Fibroblast of skin of back (primary cell): ENCODE results near the gene IGF2BP1.
A peak's percentile ranks its signal among the peaks of the same experiment; 100 is the strongest.
"Not testable (repeated sequence)": the region's sequence is repeated elsewhere in the genome, so short reads cannot be mapped to it uniquely, and the experiment has no call there.

Source experiments
- DNase-seq: peaks from one replicate; pipeline ENCODE4 v3.0.0-alpha.2; 2013

The IGF2BP1 gene

DNA sequence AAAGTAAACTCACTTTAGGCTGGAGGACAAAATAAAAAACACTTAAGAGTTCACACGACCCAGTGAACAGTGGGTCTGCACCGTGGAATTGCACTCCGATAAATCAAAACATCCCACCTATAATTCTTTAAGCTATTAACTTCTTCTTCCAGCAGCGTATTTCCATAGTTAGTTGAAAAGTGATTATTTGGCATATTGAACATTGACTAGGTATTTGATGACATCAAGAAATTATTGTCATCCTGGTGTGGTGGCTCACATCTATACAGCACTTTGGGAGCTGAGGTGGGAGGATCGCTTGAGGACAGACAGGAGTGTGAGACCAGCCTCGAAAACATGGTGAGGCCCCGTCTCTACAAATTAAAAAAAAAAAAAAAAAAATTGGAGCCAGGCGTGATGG is 23.4 kb downstream of the IGF2BP1 start:
- no peak for DNase-seq

DNA sequence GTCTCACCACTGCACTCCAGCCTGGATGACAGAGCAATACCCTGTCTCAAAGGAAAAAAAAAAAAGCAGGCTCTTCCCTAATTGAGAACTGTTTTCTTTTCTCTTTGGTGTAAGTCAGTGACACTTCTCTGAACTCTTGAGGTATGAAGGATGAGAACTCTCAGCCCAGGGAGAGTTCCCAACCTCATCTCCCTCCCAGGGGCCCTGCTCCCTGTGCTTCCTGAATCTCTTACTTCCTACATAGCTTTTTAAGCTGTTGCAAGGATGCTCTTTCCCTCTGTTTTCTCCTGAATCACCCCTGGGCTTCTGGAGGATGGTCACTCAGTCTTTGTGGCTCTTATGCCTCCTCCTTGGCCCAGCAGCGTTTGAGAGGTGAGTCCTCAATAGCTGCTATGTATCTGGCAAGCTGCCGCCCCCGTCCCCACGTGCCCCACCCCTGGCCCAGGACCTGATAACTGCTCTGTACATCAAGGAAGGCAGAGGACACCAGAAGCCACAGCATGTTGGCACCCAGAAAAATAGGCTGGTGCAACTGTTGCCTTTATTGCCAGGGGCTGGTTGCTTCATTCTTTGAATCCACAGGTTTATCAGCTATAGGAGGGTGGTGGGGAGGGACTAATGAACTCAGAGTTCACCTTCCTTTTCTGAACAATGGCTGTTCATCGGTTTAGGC is 24.0 kb downstream of the IGF2BP1 start:
- peak; percentile 93 for DNase-seq

DNA sequence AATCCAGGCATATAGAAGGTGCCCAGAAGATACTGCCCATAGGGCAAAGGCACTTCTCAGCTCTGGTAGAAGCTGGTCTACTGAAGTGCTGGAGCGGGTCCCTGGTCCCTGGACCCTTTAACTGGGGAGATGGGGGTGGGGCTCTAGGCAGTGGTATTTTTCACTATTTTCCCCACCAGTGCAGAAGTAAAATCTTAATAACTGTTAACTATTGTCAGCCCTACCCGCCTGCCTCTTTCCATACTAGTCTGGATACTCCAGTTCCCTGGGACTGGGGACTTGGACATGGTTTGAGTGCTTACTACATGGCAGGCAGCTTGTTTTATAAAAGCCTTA is 24.6 kb downstream of the IGF2BP1 start:
- no peak for DNase-seq

DNA sequence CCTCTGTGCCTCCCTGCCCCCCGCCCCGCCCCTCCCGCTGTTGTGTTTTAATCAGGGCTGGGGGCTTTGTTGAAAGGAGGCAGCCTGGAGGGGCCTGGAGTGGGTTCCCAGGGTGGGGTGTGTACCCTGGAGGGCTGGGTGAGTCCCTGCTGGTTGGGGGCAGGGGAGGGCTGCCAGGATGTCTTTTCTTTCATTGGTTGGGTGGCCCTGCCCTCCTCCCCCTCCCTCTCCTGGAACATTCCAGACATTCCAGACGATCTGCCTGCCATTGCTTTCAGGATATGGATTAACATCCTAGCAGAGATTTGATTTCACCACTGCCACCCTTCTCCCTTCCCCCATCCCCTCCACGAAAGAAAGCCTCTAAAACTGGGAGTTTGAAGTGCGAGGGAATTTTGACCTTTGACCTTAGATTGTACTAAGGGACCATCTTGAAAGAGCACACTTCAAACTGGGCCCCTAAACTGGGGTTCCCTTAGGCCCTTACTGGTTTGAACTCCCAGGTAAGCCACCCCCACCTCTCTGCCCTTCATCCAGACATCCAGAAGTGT is 25.3 kb downstream of the IGF2BP1 start:
- DNase-seq: peak; percentile 93

DNA sequence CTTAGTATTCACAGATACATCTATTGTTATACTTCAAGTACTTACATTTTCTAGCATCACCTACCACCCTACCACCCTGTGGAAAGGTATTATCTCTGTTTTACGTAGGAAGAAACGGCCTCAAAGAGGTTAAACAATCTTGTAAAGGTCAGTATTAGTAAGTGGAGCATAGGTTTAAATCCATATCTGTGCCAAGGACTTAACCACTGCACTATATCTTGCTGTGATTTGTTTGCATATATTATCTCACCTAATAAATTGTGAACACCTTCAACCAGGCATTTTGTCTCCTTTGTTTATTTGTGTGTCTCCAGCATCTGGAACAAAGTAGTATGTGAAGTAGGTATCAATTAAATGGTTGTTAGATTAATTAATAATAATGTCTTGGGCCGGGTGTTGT is 27.3 kb downstream of the IGF2BP1 start:
- no peak for DNase-seq

DNA sequence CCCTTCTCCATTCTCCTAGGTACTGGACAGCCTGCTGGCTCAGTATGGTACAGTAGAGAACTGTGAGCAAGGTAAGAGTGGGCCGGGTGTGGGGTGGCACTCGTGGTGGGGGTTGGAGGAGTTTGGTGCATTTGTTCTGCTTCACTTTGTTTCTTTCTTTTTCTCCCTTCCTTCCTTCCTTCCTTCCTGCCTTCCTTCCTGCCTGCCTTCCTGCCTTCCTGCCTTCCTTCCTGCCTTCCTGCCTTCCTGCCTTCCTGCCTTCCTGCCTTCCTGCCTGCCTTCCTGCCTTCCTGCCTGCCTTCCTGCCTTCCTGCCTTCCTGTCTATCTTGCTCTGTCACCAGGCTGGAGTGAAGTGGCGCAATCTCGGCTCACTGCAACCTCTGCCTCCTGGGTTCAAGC is 29.3 kb downstream of the IGF2BP1 start:
- DNase-seq: not testable (repeated sequence)

DNA sequence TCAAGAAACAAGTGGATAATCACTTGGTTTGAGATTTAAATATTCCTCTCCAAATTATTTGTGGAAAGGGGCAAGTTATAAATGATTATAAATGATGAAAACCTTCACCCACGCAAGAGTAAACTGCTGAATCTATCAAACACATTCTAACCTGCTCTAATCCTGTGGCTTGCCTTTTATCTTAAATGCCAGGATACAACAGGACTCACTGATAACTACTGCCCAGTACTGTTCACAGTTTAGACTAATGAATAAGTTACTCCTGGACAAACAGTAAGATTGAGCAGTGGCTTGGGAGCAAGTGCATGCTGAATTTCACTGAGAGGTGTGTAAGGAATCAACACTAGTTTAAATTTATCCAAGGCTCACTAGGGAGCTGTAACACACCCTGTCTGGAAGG is 31.1 kb downstream of the IGF2BP1 start:
- DNase-seq: no peak

DNA sequence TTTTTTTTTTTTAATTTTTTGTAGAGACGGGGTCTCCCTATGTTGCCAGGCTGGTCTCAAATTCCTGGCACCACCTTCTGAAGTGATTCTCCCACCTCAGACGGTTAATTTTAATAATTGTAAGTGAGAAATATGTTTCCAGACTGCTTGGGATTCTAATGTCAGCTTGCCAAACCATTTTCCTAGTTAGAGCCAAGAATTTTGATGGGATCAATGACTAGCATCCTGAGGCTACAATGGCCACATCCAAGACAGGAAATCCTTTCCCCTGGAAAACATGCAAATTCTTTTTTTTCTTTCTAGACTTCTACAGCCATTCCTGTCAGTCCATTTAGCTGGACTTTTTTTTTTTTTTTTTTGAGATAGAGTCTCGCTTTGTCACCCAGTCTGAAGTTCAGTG is 32.6 kb downstream of the IGF2BP1 start:
- peak; percentile 34 for DNase-seq

DNA sequence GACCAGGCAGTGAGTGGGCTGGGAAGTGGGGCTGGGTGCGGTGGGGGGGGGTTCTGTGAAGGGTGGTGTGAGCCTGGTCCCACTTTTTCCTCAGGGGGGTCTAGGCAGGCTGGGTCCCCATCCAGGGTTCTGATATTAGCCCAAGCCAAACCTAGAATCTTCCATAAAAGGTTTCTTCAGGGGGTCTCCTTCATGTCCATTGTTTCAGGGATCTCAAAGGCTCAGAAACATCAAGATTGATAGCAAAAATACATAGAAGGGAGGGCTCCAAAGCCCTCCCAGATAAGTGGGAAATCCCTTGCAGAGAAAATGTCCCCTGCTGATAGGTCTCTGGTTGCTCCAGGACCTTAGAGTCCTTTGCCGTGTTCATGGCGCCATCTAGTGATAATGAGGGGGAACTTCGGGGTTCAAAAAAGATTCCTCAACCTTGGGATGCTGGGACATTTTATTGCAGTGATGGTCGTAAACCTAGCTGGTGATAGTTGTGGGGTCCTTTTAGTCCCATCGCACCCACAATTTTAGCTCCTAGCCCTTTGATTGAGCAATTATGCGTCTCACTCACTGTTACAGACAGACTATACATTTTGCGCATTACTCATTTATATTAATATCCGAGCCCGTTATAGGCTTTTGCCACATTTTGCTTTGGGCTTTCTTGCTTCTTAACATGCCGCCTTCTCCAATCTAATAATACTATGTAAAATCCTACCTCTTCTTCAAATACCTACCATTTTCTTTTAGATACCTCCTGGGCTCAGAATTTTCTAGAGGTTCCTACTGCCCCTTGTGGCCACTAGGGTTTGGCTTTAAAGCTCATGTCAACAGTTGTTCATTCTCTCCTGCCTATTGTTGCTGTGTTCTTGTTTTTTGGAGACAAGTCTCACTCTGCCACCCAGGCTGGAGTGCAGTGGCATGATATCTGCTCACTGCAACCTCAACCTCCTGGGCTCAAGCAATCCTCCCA is 35.1 kb downstream of the IGF2BP1 start:
- peak; percentile 84 for DNase-seq

DNA sequence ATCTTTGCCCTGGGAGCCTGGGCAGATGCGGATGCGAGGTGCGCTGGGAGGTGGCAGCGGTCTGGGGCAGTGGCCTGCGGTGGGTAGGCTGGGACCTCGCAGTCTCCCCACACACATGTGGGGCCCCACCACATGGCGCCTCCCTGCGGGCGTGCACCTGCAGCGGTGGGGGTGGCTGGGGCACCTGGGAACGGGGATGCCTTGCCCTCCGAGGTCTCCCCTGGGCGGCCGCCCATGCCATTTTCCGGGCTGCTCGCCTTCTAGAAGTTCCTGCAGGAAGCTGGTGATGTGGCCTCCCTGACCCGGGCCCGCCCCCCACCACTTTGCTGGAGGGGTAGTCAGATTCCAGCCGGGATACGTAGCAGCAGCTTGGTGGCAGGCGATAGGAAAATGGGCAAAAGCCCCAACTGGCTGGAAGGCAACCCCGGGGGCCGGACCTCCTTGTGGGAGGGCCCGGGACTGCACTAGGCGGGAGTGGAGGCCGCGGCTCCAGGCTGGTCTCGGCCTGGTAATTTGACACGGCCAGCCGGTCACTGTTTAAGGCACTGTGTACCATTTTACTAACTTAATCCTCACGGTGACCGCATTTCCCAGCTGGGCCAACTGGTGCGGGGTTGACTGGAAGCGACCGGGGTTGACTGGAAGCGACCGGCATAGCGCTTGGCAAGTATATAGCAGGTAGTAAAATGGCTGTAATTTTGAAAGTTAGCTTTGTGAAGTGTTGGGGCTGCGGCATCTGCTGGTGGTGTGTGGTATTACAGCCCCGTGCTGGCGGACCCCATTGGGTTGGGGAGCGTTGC is 38.5 kb downstream of the IGF2BP1 start:
- peak; percentile 39 for DNase-seq

DNA sequence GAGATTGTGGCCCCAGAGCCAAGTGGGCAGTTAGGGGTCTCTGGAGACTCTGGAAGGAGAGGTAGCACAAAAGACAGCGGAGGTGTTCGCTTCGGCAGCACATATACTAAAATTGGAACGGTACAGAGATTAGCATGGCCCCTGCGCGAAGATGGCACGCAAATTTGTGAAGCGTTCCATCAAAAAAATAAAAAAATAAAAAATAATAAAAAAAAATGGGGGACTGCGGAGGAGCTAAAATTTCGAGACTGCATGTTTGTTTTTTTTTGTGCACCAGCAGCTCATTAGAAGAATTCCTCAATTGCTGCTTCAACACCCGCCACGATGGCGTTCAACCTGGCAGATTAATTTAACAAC is 39.1 kb downstream of the IGF2BP1 start:
- no peak for DNase-seq

DNA sequence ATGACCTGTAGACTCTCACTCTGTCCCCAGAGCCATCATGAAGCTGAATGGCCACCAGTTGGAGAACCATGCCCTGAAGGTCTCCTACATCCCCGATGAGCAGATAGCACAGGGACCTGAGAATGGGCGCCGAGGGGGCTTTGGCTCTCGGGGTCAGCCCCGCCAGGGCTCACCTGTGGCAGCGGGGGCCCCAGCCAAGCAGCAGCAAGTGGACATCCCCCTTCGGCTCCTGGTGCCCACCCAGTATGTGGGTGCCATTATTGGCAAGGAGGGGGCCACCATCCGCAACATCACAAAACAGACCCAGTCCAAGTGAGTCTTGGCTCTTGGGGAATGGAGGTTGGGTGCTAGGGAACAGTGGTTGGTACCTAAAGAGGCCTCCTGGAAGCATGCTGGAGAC is 41.0 kb downstream of the IGF2BP1 start:
- DNase-seq: no peak

DNA sequence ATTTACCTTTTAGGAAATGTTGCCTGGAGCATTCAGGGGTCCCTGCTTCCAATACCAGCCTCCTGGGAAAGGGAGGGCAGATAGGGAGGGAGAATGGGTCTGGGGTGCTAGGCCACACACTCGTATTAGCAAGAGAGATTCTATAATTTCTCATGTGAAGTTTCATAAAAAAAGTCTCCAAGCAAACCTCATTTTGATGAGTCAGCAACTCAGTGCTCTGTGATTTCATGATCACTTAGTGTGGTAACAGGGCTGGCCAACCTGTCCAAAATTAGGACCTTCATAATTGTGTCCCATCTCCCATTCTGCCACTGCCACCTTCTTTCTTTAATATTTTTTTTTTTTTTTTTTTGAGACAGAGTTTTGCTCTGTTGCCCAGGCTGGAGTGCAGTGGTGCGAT is 41.4 kb downstream of the IGF2BP1 start:
- no peak for DNase-seq

DNA sequence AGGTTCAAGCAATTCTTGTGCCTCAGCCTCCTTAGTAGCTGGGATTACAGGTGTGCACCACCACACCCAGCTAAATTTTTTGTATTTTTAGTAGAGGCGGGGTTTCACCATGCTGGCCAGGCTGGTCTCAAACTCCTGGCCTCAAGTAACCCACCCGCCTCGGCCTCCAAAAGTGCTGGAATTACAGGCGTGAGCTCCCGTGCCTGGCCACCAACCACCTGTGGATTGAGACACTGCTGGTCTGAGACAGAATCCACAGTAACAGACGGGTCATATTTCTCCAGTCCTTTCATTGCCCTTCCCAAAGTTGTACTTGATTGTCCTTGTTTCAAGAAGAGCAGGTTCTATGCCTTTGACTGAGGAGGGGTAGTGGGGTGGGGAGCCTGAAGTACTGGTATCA is 42.3 kb downstream of the IGF2BP1 start:
- DNase-seq: not testable (repeated sequence)

DNA sequence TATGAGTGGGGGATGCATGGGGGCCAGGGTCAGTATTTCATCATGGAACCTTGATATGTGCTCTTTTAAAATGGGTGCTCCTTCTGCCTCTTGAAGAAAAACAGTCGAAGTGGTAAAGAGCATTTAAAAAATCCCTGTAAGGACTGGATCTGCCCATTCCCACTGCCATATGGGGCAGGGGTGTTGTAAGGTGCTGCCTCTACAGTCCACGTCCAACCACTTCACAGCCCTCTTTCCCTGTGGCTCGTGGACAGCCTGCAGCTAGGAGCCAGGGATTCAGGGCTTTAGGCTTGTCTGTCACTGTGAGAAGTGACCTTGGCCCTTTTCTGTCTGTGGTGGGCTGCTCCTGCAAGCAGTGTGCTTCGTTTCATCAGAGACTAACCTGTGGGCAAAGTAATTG is 44.3 kb downstream of the IGF2BP1 start:
- DNase-seq: no peak

DNA sequence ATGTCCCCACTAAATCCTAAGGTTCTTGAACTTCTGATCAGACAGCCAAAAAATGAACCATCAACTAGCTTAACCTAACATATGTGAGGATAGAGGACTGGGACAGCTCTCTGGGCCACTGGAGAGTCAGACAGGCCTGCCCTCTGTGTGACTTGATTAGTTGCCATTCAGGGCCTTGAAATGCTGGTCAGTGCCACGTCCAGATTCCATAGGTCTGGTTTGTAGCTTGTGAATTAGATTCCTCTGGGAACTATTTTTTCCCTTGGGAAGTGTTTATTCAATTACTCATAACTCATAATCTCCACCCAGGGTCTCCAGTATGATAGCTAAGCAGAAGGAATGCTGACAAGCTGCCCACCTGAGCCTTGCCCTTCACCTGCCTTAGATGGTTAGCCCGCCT is 48.2 kb downstream of the IGF2BP1 start:
- DNase-seq: peak; percentile 65

DNA sequence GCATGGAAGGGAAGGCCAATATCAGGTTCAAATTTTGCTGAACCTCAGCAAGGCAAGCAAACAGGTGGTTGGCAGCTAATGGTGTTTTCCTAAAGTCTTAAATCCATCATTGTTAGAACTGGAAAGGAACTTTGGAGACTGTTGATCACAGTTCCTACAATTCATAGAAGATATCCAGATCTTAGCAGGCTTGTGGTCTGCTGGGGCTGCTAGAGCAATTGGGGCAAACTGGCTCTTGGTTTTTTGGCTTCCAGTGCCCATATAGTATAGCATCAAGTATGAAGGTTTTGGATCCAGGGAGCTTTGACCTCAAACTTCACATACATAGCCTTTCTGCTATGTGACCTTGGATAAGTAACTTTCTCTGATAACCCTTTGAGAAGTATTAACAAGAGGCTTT is 49.7 kb downstream of the IGF2BP1 start:
- no peak for DNase-seq

DNA sequence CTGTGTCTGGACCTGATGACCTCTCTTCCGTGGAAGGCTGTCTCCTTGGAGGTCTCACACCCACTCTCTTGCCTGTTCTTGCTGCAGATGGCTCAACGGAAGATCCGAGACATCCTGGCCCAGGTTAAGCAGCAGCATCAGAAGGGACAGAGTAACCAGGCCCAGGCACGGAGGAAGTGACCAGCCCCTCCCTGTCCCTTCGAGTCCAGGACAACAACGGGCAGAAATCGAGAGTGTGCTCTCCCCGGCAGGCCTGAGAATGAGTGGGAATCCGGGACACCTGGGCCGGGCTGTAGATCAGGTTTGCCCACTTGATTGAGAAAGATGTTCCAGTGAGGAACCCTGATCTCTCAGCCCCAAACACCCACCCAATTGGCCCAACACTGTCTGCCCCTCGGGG is 52.1 kb downstream of the IGF2BP1 start:
- DNase-seq: no peak

DNA sequence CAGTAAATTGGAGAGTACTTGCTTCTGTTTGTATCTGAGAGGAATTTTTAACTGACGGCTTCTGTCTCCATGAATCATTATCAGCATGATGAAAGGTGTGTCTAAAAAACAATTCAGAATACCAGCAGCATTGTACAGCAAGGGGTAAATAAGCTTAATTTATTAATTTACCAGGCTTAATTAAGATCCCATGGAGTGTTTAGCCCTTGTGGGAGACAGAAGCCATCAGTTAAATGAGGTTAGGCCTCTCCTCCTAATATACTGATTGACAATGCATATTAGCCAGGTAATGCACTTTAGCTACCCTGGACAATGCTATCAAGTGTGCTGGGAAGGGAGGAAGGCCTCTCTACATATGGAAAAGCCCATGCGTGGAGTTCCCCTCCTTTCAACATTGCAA is 53.4 kb downstream of the IGF2BP1 start:
- no peak for DNase-seq

DNA sequence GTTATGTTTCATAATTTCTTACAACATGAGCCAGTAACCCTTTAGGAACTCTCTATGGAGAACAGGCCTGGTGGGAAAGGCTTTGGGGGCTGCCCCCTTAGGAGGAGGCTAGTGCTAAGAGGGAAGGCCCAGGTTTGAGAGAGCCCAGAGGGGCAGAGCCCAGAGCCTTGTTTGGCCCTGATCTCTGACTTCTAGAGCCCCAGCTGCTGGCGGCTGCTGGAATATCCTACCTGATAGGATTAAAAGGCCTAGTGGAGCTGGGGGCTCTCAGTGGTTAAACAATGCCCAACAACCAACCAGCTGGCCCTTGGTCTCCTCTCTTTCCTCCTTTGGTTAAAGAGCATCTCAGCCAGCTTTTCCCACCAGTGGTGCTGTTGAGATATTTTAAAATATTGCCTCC is 54.1 kb downstream of the IGF2BP1 start:
- DNase-seq: no peak

DNA sequence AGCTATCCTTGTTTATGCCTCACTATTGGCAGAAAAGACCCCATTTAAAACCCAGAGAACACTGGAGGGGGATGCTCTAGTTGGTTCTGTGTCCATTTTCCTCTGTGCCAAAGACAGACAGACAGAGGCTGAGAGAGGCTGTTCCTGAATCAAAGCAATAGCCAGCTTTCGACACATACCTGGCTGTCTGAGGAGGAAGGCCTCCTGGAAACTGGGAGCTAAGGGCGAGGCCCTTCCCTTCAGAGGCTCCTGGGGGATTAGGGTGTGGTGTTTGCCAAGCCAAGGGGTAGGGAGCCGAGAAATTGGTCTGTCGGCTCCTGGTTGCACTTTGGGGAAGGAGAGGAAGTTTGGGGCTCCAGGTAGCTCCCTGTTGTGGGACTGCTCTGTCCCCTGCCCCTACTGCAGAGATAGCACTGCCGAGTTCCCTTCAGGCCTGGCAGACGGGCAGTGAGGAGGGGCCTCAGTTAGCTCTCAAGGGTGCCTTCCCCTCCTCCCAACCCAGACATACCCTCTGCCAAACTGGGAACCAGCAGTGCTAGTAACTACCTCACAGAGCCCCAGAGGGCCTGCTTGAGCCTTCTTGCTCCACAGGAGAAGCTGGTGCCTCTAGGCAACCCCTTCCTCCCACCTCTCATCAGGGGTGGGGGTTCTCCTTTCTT is 56.1 kb downstream of the IGF2BP1 start:
- no peak for DNase-seq

DNA sequence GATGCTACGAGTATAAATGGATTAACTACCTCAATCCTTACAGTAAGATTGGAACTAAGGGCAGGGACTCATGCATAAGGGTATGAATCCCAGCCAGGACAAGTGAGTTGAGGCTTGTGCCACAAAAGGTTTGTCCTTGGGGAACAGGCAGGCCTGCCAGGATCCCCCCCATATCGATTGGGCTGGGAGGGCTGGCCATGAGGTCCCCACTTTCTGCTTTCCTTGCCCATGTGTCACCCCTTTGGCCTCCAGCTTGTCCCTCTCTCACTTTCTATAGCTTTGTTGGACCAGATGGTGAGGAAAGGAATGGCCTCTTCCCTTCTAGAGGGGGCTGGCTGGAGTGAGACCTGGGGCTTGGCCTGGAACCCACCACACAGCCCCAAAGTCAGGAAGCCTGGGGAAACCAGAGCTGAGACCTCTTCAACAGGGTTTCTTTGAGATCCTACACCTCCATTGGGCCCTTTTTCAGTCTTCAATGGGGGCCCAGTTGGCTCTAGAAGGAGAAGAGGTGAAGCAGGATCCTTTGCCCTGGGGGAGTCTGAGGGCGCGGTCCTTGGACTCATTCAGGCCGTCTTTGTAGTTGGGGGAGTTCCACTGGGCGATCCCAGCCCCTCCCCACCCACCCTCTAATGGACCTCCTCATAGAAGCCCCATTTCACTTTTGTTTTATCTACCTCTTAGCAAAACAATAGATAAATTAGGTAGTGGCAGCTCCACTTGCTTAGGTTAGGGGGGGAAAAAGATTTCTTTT is 57.3 kb downstream of the IGF2BP1 start:
- DNase-seq: no peak
